ENCODE measurements around the gene KCNF1.

GRCh38 chr2:10924441-10924840, 12.7 kb downstream of the KCNF1 start:
- no peak for TF ChIP-seq CTCF (conservative IDR thresholded peaks at IDR 0.05; ENCODE audit: low read depth, low read length)
- no peak for TF ChIP-seq EZH2phosphoT487 (IDR thresholded peaks at IDR 0.05; ENCODE audit: borderline replicate concordance, low read length)
- TF ChIP-seq EZH2 (IDR thresholded peaks at IDR 0.05; ENCODE audit: low read length, unreplicated experiment), result no peak
